CD14-positive monocyte (primary cell): Measurements from ENCODE around the gene HCN2. TPM values are rescaled to one million over a fixed set of nuclear protein-coding genes. Genes with fewer than 3 reads are reported as not detected.

Experiments
- DNase-seq, 3 donors: peaks; one replicate each; pipeline ENCODE4 v3.0.0-alpha.2; 2011 to 2022
- H2AFZ ChIP-seq: 2 replicates; pipeline ENCODE4 v1.6.0; 2012; ENCODE audit warnings: mild to moderate bottlenecking, low read depth, low read length, inconsistent platforms; ENCODE audit not compliant: insufficient read depth, poor library complexity, severe bottlenecking
- H3K27ac ChIP-seq, 2 donors: 1 replicate in 1 of 2; 2 replicates in 1 of 2; pipeline ENCODE4 v1.5.1; 2012 to 2013; ENCODE audit warnings: low read length in 2 of 2, control low read depth in 1 of 2, inconsistent platforms in 1 of 2, low read depth in 1 of 2, mild to moderate bottlenecking in 1 of 2
- H3K27me3 ChIP-seq, 2 donors: one replicate each; pipeline versions ENCODE4 v1.6.0 to v1.6.1; 2011 to 2013; ENCODE audit warnings: low read length in 2 of 2; ENCODE audit not compliant: control insufficient read depth in 2 of 2, insufficient read depth in 2 of 2
- H3K36me3 ChIP-seq, 2 donors: replicated peaks in 1 of 2; 1 replicate in 1 of 2; 2 replicates in 1 of 2; pipeline versions ENCODE4 v1.5.1 to v1.6.1; 2012 to 2013; ENCODE audit warnings: low read length in 2 of 2, control low read depth in 1 of 2, inconsistent platforms in 1 of 2, mild to moderate bottlenecking in 1 of 2; ENCODE audit not compliant: insufficient read depth in 2 of 2, control insufficient read depth in 1 of 2
- H3K4me1 ChIP-seq, 2 donors: 1 replicate in 1 of 2; 2 replicates in 1 of 2; pipeline versions ENCODE4 v1.5.1 to v1.6.1; 2012 to 2013; ENCODE audit warnings: low read length in 2 of 2, control low read depth in 1 of 2, inconsistent platforms in 1 of 2, mild to moderate bottlenecking in 1 of 2, moderate library complexity in 1 of 2; ENCODE audit not compliant: insufficient read depth in 2 of 2, control insufficient read depth in 1 of 2
- H3K4me2 ChIP-seq: replicated peaks from 2 replicates; pipeline ENCODE3; 2012; ENCODE audit warnings: low read length, moderate library complexity, mild to moderate bottlenecking; ENCODE audit not compliant: poor library complexity, severe bottlenecking; ENCODE audit errors: extremely low read depth
- H3K4me3 ChIP-seq, 3 experiments: fragments of 200-600 bp in 1 of 3; sonication (generic) in 1 of 3; replicated peaks in 1 of 3; 1 replicate in 2 of 3; 2 replicates in 1 of 3; pipeline ENCODE4 v1.5.1; 2011 to 2013; ENCODE audit warnings: low read length in 3 of 3, mild to moderate bottlenecking in 3 of 3, control low read depth in 2 of 3, low read depth in 2 of 3, inconsistent platforms in 1 of 3, moderate library complexity in 1 of 3
- H3K79me2 ChIP-seq: 2 replicates; pipeline ENCODE4 v1.6.0; 2012; ENCODE audit warnings: mild to moderate bottlenecking, control low read depth, inconsistent platforms, low read length, moderate library complexity; ENCODE audit not compliant: insufficient read depth
- H3K9ac ChIP-seq: 2 replicates; pipeline ENCODE4 v1.6.0; 2017; ENCODE audit warnings: low read length, mild to moderate bottlenecking; ENCODE audit not compliant: insufficient read depth, poor library complexity, severe bottlenecking
- H3K9me3 ChIP-seq, 2 donors: replicated peaks in 1 of 2; 1 replicate in 1 of 2; 2 replicates in 1 of 2; pipeline versions ENCODE4 v1.5.1 to v1.6.1; 2012 to 2013; ENCODE audit warnings: low read length in 2 of 2, control low read depth in 1 of 2; ENCODE audit not compliant: control insufficient read depth in 1 of 2, insufficient read depth in 1 of 2
- H4K20me1 ChIP-seq: 2 replicates; pipeline ENCODE4 v1.6.0; 2012; ENCODE audit warnings: mild to moderate bottlenecking, low read length, control low read depth, moderate library complexity; ENCODE audit not compliant: insufficient read depth
- H3K27ac Mint-ChIP-seq, 7 donors: one replicate each; pipeline ENCODE4 v1.8.0; 2020; ENCODE audit warnings: mild to moderate bottlenecking in 7 of 7, mixed read lengths in 7 of 7, moderate library complexity in 6 of 7, inconsistent platforms in 2 of 7
- H3K27me3 Mint-ChIP-seq, 3 donors: one replicate each; pipeline ENCODE4 v1.8.0; 2021 to 2022; ENCODE audit warnings: low read depth in 3 of 3, mild to moderate bottlenecking in 3 of 3, mixed read lengths in 3 of 3, moderate library complexity in 3 of 3, inconsistent platforms in 1 of 3
- H3K36me3 Mint-ChIP-seq, 2 donors: one replicate each; pipeline ENCODE4 v1.8.0; 2020; ENCODE audit warnings: mixed read lengths in 2 of 2, inconsistent platforms in 1 of 2, mild to moderate bottlenecking in 1 of 2
- H3K4me1 Mint-ChIP-seq: one replicate; pipeline ENCODE4 v1.8.0; 2020; ENCODE audit warnings: mild to moderate bottlenecking, mixed read lengths
- H3K4me3 Mint-ChIP-seq, 2 donors: one replicate each; pipeline ENCODE4 v1.8.0; 2020; ENCODE audit warnings: mild to moderate bottlenecking in 2 of 2, mixed read lengths in 2 of 2, moderate library complexity in 1 of 2
- H3K9me3 Mint-ChIP-seq, 7 donors: one replicate each; pipeline ENCODE4 v1.8.0; 2020 to 2022; ENCODE audit warnings: mixed read lengths in 7 of 7, mild to moderate bottlenecking in 6 of 7, moderate library complexity in 6 of 7, inconsistent platforms in 2 of 7
- CTCF ChIP-seq: fragments of 200-600 bp; IDR thresholded peaks from one replicate; pipeline ENCODE4 v1.8.0; 2022; ENCODE audit warnings: antibody characterized with exemption, mild to moderate bottlenecking
- WGBS: methylation state at CpG from one replicate; pipeline ENCODE4 v1.1.5; 2013; ENCODE audit warnings: missing lambda C conversion rate; ENCODE audit not compliant: insufficient coverage; 5-methylcytosine and 5-hydroxymethylcytosine counted together
- intact Hi-C, 2 donors: fragments of 100-400 bp; cut with micrococcal nuclease; formaldehyde crosslinking; loops; one replicate each; pipeline versions ENCODE4 v1.15.0 to v1.15.1; 2023
- polyA plus RNA-seq, 3 donors: library from polyadenylated mRNA; depleted of rRNA in 1 of 3; unstranded in 2 of 3; stranded (reverse) in 1 of 3; fragments of 300-500 nt in 2 of 3; fragments of >200 nt in 1 of 3; fragmentation: Illumina TruSeq in 2 of 3; gene quantifications; 1 replicate in 2 of 3; 2 replicates in 1 of 3; pipeline ENCODE4 v1.2.3, GENCODE V29; 2012 to 2021

Gene HCN2
- polyA plus RNA-seq, 3 donors, result 0.21 TPM; not detected in 2

GRCh38 chr19:583198-583967 is 6.3 kb upstream of the HCN2 start:
- Histone ChIP-seq H3K4me2 (no peak overlapping the region), H3K36me3 (peaks cover 37 to 47% of the 10 kb centered on the region in 2 donors), H3K27me3 (peaks cover 2 to 23% of the 10 kb centered on the region in 2 donors), H3K9me3 (no peaks in the 10 kb centered on the region), H3K4me1 (no peaks in the 10 kb centered on the region), H3K4me3 (no peak overlapping the region), H4K20me1 (peaks cover 58% of the 10 kb centered on the region), H3K27ac (no peak overlapping the region), H3K79me2 (peaks cover 17% of the 10 kb centered on the region), H2AFZ (no peak overlapping the region), H3K9ac (no peak overlapping the region)
- peak overlapping the region in 2 of 7 donors; percentile 50 to 64 for H3K27ac Mint-ChIP-seq
- no peak for DNase-seq
- intact Hi-C loops, result loop anchor here in 1 of 2 donors (5.0 kb wide), 1 partner anchor 149 kb away; no protein-coding TSS in a partner anchor
- TF ChIP-seq CTCF, result no peak
- H3K4me1 Mint-ChIP-seq, result peaks cover 7% of the 10 kb centered on the region
- peaks cover 0 to 3% (median 0%) of the 10 kb centered on the region in 7 donors for H3K9me3 Mint-ChIP-seq
- H3K4me3 Mint-ChIP-seq, result no peak overlapping the region
- peaks cover 16 to 39% of the 10 kb centered on the region in 2 donors for H3K36me3 Mint-ChIP-seq
- WGBS, result 97% methylated on average over 14 of the region's 27 CpGs
- peaks cover 22 to 31% (median 27%) of the 10 kb centered on the region in 3 donors for H3K27me3 Mint-ChIP-seq

- Histone ChIP-seq H3K4me3 (no peak overlapping the region), H3K4me2 (no peak overlapping the region), H3K27me3 (peaks cover 7 to 28% of the 10 kb centered on the region in 2 donors), H3K27ac (no peak overlapping the region), H3K4me1 (no peaks in the 10 kb centered on the region), H4K20me1 (peaks cover 53% of the 10 kb centered on the region), H3K36me3 (peaks cover 37 to 47% of the 10 kb centered on the region in 2 donors), H3K9ac (no peak overlapping the region), H3K9me3 (peaks cover 0 to 5% of the 10 kb centered on the region in 2 donors), H3K79me2 (peaks cover 12% of the 10 kb centered on the region), H2AFZ (no peak overlapping the region)
- Mint-ChIP-seq H3K27ac (peak overlapping the region in 1 of 7 donors; percentile 64), H3K4me3 (peak overlapping the region in 1 of 2 donors; percentile 18), H3K36me3 (peaks cover 15 to 34% of the 10 kb centered on the region in 2 donors), H3K4me1 (peaks cover 7% of the 10 kb centered on the region), H3K9me3 (peaks cover 0 to 8% (median 0%) of the 10 kb centered on the region in 7 donors), H3K27me3 (peaks cover 28 to 36% (median 32%) of the 10 kb centered on the region in 3 donors)
- no peak for TF ChIP-seq CTCF
- no peak for DNase-seq
- intact Hi-C loops, result loop anchor here (2.0 to 5.0 kb wide), 2 partner anchors 148 to 151 kb away; no protein-coding TSS in a partner anchor
- WGBS, result 87% methylated on average over 5 of the region's 5 CpGs
These were observed 5.8 kb upstream of the HCN2 start for GRCh38 chr19:583968-584239.
